Central memory CD4-positive, alpha-beta T cell (primary cell): ENCODE results near the gene RAB31.
"Not testable (repeated sequence)": the region's sequence is repeated elsewhere in the genome, so short reads cannot be mapped to it uniquely, and the experiment has no call there.

Experiments
- DNase-seq: peaks from one replicate; pipeline ENCODE4 v3.0.0; 2022
- total RNA-seq, 3 experiments: gene quantifications; one replicate each; lab custom pipeline; 2026; lab: John Stamatoyannopoulos, UW

RAB31 gene
- total RNA-seq: 0 to 0.07 (median 0) reads per million in 3 experiments

GRCh38 chr18:9708057-9708433 lies at the start of gene RAB31:
TSS of gene RAB31 (plus strand) at chr18:9708301. CDS start at chr18:9708406, 105 bp downstream.
- no peak for DNase-seq

- DNase-seq: no peak
Measured at GRCh38 chr18:9659499-9660375, 48.4 kb upstream of the RAB31 start.

DNA sequence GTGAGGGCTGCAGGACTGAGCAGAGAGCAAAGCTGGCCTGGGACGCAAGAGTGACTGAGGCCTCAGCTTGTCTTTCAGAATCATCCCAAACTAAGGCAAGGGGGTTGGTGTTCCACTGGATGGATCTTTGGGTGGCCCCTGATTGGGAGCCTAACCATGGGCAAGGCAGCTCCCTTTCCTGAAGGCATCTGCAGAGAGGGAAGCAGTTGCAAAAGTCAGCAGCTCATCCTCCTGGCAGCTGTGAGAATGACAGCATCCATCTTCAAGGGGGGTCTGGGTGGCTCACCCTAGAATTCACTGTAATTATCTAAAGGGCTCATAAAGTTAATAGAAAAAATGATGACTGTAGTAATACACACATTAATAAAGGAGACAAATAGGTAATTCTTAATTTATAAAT lies 46.5 kb upstream of the RAB31 start:
- no peak for DNase-seq

DNA sequence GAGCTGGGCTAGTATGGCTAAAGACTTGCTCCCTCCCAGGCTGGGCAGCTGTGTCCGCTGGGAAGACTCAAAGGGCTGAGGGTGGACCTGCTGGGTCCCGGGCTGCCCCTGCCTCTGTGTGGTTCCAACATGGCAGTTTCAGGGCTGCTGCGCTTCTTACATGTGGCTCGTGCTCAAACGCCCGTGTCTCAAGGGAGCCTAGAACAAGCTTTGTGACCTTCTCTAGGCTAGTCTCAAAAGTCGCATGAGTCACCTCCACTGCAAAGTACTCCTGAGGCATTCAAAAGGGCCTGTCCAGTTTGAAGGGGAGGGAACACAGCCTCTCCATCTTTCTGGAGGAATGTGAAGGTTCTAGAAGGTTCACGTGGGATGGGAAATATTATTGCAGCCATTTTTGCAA lies 44.7 kb upstream of the RAB31 start:
- no peak for DNase-seq

DNA sequence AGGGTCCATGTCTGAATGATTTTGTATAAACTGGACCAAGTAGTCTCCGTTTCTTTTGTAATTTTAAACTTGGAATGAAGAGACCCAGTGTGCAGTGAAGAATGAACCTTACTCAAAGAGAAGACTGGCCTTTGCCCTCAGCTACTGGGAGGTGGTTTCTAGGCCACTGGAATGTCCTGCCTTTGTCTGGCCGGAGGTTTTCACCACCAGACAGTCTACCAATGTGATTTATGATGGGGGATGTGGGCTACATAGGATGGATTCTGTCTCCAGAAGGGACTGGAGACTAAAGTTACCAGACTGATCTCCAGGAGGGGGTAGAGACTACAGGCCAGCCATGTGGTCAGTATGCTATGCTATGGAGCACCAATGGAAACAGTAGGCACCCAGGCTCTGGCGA lies 42.8 kb upstream of the RAB31 start:
- DNase-seq: no peak

GRCh38 chr18:9666548-9666947 lies 41.6 kb upstream of the RAB31 start:
- DNase-seq: no peak

- no peak for DNase-seq
Measured at GRCh38 chr18:9669016-9669415, 39.1 kb upstream of the RAB31 start.

GRCh38 chr18:9671214-9671613 lies 36.9 kb upstream of the RAB31 start:
- no peak for DNase-seq

DNA sequence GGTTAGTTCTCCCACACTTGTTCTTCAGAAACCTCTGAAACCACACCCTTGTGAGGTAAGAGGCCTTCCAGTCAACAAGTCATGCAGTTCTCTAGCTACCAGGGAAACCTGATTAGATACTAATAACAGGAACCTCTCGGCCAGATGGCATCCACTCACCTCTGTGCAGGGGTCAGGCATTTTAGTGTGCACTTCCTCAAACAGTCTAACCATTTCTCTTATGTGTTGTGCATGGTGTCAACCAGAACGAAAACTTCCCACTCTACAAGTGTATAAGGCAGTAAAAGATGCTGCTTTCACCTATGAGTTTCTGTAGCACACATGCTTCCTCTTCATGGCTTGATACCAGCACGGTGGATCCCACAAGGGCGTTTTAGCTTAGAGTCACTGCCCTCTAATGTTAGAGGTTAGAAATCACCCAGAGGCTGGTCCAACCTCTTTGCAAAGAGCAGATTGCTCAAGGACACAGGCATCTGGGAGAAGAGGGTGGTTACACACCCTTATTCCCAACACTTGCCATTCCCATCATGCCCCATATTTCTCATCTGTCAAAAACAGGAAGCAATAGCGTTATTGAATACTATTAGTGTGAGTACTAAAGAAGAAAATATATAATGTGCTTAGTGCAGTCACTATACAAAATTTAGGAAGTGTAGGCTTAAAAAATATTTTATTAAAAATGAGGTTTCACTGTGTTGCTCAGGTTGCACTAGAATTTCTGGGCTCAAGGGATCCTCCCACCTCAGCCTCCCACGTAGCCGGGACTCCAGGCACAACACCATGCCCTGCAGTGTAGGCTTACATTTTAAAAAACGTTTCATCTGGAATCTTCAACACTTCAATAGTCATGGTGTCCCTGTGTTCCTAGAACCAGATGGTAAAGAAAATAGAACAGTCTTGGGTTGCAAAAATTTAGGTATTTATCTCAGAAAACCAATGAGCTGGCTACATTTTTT lies 34.5 kb upstream of the RAB31 start:
- DNase-seq: peak; percentile 16

DNA sequence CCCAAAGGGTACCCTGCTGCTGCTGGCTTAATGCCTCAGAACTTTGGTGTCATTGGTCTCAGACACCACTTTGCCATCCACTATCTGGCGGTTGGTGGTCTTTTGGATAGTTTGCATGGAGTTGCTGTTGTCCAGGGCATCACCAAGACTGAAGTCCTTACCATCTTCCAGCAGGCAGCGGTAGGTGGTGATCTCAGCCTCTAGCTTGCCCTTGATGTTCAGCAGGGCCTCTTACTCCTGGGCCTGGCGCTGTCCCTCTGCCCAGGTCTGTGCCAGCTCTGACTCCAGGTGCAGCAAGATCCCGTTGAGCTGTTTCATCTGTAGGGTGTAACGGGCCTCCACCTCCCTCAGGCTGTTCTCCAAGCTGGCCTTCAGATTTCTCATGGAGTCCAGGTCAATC lies 29.9 kb upstream of the RAB31 start:
- DNase-seq: not testable (repeated sequence)

- DNase-seq: no peak
Measured at GRCh38 chr18:9679125-9679524, 29.0 kb upstream of the RAB31 start.

DNA sequence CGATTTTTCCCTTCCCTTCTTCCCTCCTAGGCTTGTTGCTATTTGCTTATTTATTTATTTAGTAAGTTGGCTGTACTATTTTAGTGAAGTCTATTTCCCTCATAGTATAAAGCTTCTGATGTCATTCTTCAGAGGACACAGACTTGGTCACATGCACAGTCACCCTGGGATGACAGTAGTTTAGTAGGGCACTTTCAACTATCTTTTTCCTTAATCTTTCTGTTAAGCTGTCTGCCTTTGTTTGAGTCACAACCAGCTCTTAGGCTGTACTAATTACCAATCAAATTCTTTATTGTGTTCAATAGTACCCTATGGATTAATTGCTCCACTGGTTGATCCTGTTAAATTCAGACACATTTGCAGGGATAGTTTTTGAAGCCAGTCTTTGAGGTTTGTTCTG lies 26.9 kb upstream of the RAB31 start:
- DNase-seq: no peak

- no peak for DNase-seq
Measured at GRCh38 chr18:9682572-9682971, 25.5 kb upstream of the RAB31 start.

- DNase-seq: no peak
Measured at GRCh38 chr18:9683418-9684396, 24.4 kb upstream of the RAB31 start.

- no peak for DNase-seq
Measured at GRCh38 chr18:9684881-9685614, 23.1 kb upstream of the RAB31 start.

DNA sequence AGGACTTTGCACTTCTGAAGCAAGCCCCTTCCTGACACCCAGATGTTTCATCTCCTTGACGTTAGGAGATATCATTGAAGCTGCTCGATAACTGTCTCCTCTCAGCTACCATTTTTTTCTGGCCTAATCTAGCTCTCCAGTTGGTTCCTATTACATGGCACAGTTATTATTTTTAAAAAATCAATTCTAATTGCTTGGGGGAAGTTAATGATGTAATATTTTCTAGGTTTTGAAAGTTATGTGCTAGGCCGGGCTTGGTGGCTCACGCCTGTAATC lies 22.5 kb upstream of the RAB31 start:
- no peak for DNase-seq

DNA sequence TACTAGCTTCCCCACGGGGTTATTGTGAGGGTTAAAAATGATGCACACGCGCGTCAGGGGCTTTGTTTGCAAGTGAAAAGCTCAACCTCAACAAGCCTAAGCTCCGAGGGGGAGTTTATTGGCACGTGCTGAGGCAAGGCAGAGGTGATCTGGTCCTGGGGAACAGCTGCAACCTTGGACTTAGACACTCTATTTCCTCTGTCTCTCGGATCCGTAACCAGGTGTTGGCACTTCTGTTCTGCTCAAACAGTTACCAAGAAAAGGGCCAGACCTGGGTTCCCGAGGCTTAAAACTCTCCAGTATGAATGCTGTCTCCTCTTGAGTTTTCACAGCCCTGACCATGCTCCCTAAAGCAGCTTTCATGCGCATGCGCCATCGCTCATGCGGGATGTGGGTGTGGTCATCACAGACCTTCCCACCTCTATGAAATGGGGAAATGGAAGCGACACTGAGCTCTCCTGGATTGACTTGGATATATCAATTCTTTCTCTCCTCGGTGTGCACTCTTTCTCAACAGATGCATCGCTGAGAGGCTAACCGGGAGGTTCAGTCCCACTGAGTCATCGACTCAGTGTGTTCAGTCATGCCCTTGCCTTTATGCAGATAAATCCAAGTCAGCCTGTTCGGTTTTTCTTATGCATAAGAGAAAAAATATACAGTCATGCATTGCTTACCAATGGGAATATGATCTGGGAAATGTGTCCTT lies 19.9 kb upstream of the RAB31 start:
- no peak for DNase-seq

DNA sequence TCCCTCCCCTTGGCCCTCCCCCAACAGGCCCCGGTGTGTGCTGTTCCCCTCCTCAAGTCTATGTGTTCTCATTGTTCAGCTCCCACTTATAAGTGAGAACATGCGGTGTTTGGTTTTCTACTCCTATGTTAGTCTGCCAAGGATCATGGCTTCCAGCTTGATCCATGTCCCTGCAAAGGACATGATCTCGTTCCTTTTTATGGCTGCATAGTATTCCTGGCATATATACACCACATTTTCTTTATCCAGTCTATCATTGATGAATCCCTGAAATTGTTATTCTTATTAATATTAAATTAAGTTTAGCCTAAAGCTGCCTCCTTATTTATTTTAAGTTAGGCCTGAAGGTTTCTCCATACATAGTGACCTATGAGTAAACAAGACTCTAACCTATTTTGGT lies 18.8 kb upstream of the RAB31 start:
- no peak for DNase-seq

- DNase-seq: no peak
Measured at GRCh38 chr18:9690418-9691188, 17.5 kb upstream of the RAB31 start.

- no peak for DNase-seq
Measured at GRCh38 chr18:9691235-9691634, 16.9 kb upstream of the RAB31 start.
